Measurements from ENCODE around the gene ADAMTSL5. TPM values are rescaled to one million over a fixed set of nuclear protein-coding genes. Genes with fewer than 3 reads are reported as not detected.

Gene ADAMTSL5
- polyA plus RNA-seq, 1 donor, result 16.5 TPM

DNA sequence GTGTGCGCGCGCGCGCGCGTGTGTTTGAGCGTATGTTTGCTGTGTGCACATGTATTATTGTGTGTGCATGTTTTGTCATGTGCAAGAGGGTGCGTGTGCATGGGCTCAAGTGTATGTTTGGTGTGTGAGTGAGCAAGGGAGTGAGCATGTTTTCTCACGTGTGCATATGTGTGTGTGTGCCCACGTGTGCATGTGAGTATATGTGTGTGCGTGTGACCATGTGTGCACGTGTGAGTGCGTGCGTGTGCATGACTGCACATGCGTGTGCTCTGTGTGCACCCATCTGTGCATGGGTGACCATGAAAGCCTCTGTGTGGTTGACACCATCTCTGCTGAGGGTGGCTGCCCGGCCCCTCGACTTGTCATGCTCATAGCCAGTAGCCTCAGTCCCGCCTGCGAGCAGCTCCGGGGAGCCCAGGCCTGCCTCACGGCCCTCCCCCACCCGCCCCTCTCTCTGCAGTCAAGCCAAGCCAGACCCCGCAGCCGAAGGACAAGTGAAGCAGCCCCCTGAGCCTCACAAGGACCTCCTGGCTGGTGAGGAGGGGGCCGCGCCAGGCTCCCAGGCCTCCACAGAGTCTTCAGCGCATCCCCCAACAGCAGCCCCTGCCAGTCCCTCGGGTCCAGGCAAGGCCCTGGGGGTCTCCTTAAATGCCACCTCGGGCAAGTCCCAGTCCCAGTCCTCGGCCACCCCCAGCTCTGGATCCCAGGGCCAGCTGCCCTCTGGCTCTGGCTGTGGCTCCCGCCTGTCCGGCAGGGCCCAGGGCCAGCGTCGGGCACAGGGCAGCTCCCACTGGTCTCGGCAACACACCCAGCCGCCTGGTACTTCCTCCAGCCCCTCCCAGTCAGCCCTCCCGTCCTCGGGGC, 15.9 kb downstream of the ADAMTSL5 start:
- no peak for DNase-seq (ENCODE audit: low read depth)

DNA sequence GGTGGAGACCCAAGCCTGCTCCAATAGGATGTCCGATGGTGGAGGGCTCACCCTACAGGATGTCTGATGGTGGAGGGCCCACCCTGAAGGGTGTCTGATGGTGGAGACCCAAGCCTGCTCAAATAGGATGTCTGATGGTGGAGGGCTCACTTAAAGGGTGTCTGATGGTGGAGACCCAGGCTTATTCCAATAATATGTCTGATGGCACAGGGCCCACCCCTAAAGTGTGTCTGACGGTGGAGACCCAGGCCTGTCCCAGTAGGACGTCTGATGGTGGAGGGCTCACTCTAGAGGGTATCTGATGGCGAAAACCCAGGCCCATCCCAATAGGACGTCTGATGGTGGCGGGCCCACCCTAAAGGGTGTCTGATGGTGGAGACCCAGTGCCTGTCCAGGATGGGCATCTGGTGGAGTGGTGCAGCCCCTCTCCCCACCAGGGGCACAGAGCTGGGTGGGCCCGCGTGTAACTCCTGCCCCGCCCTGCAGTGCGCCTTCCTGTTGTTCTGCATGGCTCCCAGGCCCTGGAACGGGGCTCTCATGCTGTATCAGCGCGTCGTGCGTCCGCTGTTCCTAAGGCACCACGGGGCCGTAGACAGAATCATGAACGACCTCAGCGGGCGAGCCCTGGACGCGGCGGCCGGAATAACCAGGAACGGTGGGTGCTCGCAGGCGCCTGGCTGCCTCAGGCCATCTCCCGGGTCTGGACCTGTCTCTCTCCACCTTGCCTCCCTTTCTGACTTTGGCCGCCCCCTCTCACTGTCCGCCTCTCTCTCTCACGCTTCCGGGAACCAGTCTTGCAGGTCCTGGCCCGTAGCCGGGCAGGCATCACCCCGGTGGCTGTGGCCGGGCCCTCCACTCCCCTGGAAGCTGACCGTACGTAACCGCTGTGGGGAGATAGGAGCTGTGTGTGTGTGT, 16.8 kb downstream of the ADAMTSL5 start:
- no peak for DNase-seq (ENCODE audit: low read depth)

DNA sequence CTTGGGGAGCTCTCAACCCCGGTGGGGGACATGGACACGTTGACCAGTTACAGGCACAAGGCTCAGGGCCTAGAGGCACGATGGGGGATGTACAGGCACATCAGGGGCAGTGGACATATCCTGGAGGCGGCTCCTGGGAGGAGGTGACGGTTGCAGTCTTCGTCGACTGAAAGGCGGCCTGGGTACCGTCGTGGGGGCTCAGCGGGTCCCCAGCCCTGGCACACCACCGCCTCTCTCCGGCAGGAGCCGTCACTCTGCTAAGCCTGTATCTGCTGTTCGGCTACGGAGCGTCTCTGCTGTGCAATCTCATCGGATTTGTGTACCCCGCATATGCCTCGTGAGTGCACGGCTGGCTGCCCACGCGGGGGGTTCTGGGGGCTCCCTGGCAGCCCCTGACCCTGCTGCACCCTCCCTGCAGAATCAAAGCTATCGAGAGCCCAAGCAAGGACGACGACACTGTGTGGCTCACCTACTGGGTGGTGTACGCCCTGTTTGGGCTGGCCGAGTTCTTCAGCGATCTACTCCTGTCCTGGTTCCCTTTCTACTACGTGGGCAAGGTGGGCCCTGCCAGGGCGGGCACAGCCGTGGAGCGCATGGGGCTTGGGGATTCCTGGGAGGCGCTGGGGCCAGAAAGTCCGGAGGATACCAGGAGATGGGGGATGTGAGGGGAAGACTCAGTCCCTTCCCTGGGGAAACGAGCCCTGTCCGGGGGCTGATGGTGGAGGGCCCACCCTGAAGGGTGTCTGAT, 17.6 kb downstream of the ADAMTSL5 start:
- no peak for DNase-seq (ENCODE audit: low read depth)

DNA sequence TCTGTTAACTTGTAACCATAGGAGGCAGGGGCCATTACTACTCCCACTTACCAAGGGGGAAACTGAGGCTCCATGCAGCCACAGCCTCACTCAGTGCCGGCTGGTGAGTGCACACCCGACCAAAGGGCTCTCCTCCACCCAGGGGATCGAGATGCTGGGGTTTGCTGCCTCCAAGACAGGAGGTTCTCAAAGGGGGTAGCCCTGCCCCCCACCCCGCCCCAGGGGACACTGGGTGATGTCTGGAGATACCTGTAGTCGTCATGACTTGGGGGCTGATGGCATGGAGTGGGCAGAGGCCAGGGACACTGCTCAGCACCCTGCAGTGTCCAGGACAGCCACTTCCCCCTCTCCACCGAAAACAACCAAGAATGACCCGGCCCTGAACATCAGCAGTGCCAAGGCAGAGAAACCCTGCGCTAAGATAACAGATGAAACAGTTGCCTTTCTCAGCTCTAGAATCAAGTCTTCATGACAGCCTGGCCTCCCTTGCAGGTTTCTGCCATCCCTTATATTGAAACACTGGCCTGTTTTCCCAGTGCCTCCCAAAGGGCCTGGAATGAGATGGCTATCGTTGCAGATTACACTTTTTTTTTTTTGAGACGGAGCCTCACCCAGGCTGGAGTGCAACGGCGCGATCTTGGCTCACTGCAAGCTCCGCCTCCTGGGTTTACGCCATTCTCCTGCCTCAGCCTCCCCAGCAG, 18.6 kb downstream of the ADAMTSL5 start:
- DNase-seq (ENCODE audit: low read depth), result no peak

DNA sequence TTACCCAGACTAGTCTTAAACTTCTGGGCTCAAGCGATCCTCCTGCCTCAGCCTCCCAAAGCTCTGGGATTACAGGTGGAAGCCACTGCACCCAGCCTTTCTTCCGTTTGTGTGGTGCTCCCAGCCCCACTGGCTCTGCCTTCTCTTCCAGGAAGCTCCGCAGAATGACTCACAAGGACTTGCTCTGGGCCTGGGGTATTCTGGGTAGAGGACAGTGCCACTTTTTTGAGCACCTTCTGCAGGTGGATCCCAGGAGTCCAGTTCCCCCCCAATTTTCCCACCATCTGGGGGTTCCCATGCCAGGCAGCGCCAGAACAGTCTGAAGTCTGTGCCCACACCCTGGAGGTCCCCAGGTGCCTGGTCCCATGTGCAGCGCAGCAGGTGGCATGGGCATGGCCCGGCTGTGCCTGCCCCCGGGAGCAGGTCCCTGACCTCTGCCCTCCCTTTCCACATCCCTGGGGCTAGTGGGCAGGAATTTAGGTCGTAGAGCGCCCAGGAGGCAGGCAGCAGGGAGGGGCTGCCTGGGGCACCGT, 20.3 kb downstream of the ADAMTSL5 start:
- DNase-seq (ENCODE audit: low read depth), result no peak

DNA sequence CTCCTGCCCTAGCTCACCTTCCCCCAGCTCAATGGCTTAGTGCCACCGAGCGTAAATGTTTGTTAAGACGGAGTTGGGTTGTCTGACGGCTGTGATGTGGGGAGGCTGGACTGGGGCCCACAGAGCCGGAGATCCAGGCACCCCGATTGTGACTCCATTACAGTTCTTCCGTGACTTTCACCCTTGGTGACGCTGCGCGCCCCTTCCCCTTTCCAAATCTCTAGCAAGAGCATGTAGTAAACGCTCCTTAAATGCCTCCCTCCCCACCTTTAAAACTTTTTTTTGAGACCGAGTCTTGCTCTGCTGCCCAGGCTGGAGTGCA, 21.0 kb downstream of the ADAMTSL5 start:
- DNase-seq (ENCODE audit: low read depth), result no peak

DNA sequence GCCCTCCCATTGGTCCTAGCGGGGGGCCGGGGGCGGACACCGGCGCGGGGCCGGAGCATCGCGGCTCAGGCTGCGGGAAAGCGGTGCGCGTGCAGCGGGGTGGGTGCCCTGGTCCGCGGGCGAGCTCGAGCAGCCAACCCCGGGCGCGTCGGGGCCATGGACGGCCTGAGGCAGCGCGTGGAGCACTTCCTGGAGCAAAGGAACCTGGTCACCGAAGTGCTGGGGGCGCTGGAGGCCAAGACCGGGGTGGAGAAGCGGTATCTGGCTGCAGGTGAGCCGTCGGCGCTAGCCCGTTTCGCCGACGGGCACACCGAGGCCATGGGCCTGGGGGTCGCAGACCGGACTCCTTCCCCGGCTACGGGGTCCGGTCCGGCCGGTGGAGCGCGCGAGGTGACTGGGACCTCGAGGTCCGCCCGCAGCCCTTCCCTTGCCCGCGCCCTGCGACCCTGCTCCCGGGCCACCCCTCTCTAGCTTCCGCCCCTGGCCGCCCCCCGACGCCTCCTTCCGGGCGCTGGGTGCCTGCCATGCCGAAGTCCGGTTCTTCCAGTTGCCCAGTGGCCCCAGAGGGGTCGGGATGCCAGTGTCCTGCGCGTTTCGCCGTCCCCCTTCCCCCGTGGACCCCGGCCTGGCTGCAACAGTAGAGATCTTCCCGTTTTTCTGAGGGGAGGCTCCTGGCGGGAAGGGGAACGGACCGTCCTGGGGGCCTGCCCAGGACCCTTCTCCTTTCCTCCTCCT, 21.5 kb downstream of the ADAMTSL5 start, which contains the start of gene REEP6:
Gene REEP6, plus strand, starts transcription at position 68 of the 735 bp plus-strand sequence. Its CDS starts 89 bp downstream, at position 157.
- no peak for DNase-seq (ENCODE audit: low read depth)

DNA sequence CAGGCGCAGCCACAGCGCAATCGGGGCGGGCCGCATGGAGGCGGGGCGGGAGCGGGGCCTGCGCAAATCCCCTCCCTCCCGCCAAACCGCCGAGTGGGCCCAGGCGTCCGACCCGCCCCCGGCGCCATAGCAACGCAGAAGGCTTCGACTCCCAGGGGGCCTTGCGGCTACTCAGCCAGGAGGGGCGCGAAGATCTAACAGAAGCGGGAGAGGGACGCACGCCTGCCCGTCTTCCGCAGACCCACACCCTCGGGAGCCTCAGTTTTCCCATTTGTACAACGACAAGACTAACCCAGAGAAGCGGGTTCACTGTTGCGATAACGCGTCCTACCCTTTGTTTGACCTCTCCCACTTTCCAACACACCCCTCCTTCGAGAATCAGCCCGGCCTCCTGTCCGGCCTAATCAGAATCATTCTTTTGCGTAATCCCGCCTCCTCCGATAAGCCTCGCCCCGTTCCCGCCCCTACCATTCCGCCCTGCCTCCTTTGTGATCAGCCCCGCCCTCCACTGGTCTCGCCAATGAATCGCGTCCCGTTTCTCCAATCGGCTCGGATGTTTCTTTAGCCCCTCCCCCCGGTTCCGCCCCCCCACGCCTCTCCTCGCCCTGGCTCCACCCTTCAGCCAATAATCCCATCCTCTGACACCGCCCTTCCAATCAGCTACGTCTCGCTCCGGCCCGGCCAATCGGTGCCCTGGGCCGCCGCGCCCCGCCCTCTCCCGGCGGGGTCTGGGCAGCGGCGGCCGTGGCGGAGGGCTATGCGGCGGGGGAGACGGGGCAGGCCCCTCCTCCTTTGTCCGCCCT, 22.3 kb downstream of the ADAMTSL5 start, which contains the start of gene PCSK4:
Gene PCSK4, minus strand, starts transcription at position 40 of the 803 bp plus-strand sequence. Its CDS starts 4 bp downstream, at position 36.
- DNase-seq (ENCODE audit: low read depth), result peak; percentile 95

DNA sequence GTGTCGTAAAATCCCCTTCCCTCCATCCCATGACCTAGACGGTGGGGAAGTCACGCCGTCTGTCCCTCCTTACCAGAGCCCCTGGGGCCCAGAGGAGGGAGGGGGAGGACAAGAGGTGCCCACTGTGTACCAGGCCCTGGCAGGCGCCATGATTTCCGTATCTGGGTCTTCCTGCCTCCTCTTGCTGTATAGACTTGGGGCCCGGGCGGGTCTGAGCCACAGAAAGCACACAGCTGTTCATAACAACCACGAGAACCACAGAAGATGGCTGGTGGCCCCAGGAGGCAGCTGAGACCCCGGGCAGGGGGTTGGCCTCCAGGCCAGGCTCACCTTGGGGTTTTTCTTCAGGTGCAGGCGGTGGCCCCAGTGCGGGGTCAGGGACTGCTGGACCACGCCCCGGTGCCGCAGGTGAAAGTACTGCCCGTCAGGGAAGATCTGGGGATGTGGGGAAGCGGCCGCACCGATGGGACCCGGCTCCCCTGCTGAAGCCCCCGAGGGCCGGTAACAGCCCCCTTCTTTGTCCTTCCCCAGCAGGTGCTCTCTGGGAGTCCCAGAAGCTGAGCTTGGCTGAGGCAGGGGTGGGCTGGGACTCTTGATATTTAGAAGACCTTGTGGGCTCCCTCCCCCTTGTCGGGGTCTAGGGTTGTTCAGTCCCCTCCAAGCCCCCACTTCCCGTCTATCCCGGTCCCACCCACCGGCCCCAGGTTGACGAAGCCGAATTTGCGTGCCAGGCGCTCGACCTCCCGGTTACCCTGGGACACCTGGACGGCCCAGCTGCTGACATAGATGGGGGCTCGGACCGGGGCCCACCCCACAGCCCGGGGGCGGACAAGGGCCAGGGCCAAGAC, 23.1 kb downstream of the ADAMTSL5 start:
- no peak for DNase-seq (ENCODE audit: low read depth)

DNA sequence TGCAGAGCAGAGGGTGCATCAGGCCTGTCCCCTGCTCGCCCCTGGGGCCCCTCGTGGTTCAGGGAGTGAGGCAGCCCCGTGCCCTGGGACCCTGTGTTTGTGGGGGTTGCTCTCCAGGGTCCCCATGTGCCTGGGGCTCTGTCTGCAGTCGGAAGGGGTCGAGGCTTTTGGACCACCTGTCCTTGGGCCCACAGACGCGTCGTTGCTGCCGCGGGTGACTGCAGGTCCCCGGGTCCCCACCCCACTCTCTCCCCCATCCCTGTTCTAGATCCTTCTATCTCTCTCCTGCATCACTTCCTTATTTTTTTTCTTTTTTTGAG, 24.6 kb downstream of the ADAMTSL5 start:
- no peak for DNase-seq (ENCODE audit: low read depth)

DNA sequence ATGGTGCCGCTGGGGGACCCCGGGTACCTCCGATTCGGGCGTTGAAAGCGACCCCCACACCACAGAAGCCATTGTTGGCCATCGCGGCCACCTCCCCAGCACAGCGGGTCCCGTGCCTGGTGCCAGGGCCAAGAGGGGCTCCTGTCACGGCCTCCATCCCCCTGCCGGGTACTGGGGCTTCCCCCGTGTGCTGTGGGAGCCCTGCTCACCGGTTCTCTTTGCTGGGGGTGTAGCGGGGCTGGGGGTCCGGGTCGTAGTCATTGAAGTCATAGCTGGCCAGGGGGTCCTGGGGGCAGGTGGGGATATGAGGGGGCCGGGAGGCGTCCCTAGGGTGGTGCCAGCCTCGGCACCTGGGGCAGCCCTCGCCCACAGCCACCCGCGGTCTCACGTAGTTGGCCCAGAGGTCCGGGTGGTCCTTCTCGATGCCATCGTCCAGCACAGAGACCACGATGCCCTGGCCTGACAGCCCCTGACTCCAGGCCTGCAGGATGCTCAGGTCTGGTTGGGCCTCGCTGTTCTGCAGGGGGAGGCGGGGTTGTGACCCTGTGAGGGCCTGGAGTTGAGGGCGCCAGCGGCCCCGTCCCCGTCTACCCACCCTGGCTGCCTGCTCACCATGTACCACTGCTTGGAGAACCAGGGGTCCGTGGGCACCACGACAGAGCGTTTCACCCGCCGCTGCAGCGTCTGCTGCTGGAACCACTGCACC, 25.1 kb downstream of the ADAMTSL5 start:
- DNase-seq (ENCODE audit: low read depth), result no peak

DNA sequence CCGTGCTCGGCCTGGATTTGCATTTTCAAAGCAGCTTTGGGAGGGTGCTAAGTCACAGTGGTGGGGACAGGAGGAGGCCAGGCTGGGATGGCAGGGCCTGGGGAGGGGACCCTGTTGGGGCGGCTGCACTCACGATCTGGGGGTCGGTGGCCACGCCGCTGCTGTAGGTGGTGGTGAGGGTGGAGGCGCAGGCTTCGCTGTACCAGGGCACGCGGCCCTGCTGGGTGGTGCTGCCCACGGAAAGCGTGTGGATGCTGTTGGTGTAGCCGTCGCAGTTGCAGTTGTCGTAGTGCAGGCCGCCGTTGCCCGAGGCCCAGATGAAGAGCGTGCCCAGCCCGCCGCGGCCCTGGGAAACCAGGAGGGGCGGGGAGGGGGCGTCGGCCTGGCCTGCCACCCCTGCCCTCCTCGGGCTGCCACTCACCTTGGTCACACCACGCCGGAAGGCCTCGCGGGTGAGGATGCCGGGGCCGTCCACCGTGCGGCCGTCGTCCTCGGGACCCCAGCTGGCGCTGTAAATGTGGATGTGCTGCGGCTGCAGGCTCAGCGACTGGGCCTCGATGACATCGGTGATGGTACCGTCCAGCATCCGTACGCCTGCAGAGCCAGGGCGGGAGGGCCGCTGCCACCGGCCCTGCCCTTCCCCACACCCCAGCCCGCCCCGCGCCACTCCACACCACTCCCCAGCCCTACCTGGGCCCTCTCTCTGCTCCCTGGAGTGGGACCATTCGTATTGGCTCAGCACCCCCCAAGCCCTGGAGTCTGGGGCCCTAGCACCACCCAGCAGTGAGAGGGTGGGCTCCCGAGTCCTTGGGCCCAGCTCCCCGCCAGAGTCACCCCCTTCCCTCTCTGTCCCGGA, 25.9 kb downstream of the ADAMTSL5 start:
- DNase-seq (ENCODE audit: low read depth), result no peak

DNA sequence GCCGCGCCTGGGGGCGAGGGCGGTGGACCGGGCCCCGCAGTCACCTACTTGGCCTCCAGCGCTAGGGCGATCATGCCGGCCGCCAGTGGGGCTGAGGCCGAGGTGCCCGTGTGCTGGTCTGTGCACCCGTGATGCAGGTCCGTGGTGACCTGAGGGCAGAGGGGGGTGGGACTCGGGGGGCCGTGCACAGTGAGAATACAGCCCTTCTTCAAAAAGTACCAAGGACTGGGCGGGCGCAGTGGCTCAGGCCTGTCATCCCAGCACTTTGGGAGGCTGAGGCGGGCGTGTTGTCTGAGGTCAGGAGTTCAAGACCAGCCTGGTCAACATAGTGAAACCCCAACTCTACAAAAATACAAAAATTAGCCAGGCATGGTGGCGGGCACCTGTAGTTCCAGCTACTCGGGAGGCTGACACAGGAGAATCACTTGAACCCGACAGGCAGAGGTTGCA, 28.8 kb downstream of the ADAMTSL5 start:
- DNase-seq (ENCODE audit: low read depth), result no peak

DNA sequence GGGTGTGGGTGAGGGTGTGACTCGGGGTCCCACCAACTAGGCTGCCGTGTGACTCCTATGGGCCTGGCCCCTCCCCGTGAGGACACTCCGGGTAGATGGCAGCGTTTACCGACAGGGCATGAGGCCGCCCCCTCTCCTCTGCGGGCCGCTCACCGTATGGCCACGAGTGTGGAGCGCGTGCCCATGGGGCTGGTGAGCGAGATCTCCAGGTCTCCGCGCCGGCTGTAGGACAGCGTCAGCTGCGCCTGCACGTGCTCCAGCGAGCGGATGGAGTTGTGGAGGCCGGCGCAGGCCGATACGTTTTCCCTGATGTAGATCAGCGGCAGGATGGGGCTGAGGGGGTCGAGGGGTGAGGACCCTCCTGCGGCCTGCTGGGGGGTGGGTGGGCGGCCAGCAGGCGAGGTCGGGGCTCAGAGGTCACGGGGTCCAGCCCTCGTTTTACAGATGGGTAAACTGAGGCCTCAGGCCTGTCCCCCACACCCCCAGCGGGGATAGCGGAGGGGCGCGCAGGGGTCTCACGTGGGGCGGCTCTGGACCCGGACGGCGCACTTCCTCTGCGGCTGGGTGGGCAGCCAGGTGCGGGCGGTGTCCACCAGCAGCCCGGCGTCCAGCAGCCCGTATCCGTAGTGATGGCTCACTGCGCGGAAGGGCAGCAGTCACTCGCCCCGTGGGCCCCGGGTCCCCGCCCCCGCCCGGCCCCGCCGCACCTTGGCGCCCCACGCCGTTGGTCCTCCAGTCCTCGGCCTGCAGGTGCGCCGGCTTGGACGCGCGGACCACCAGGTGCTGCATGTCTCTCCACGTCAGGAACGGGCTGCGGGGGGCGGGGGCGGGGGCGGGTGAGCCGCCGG, 29.5 kb downstream of the ADAMTSL5 start:
- DNase-seq (ENCODE audit: low read depth), result no peak

DNA sequence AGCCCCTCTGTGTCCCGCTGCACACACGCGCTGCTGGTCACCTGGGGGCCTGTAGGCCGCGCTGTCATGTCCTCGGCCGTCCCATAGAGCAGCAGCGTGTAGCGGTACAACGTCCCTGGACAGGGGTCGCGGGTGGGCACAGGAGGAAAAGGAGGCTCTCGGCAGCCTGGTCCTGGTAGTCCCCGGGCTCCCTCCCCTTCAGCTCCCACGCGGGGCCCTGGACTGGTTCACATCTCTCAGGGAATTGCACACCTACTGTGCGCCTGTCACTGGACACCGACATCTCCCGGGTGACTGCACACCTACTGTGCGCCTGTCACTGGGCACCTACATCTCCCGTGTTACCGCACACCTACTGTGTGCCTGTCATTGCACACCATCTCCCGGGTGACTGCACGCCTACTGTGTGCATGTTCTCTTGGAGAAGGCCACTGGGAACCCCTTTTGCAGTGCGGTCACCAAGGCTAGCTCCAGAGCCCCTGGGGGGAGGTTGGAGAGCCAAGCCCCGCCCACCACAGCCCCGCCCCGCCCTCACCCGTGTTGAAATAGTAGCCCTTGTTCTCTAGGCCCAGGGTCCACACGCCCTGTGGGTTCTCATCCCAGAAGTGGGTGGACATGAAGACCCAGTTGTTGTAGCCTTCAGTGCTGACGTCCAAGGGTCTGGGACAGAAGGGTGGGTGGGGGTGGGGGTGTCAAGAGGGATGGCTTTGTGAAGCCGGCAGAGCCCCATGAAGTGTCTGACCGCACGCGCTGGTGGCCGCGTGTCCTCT, 30.3 kb downstream of the ADAMTSL5 start:
- DNase-seq (ENCODE audit: low read depth), result no peak
